ENCODE results near the gene REEP3.

- TF ChIP-seq, protein P1, sequence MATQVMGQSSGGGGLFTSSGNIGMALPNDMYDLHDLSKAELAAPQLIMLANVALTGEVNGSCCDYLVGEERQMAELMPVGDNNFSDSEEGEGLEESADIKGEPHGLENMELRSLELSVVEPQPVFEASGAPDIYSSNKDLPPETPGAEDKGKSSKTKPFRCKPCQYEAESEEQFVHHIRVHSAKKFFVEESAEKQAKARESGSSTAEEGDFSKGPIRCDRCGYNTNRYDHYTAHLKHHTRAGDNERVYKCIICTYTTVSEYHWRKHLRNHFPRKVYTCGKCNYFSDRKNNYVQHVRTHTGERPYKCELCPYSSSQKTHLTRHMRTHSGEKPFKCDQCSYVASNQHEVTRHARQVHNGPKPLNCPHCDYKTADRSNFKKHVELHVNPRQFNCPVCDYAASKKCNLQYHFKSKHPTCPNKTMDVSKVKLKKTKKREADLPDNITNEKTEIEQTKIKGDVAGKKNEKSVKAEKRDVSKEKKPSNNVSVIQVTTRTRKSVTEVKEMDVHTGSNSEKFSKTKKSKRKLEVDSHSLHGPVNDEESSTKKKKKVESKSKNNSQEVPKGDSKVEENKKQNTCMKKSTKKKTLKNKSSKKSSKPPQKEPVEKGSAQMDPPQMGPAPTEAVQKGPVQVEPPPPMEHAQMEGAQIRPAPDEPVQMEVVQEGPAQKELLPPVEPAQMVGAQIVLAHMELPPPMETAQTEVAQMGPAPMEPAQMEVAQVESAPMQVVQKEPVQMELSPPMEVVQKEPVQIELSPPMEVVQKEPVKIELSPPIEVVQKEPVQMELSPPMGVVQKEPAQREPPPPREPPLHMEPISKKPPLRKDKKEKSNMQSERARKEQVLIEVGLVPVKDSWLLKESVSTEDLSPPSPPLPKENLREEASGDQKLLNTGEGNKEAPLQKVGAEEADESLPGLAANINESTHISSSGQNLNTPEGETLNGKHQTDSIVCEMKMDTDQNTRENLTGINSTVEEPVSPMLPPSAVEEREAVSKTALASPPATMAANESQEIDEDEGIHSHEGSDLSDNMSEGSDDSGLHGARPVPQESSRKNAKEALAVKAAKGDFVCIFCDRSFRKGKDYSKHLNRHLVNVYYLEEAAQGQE (IDR thresholded peaks at IDR 0.05; ENCODE audit: insufficient read depth in 1 of 2, low read depth in 2 of 2, low read length in 2 of 2): no peak
- no peak for TF ChIP-seq SIN3A (IDR thresholded peaks at IDR 0.05; ENCODE audit: borderline replicate concordance, insufficient read depth, low read length)
- TF ChIP-seq POLR2AphosphoS5 (IDR thresholded peaks at IDR 0.05; ENCODE audit: low read depth, low read length): no peak
- no peak for TF ChIP-seq TAF1 (IDR thresholded peaks at IDR 0.05; ENCODE audit: borderline replicate concordance, insufficient read depth, low read length)
Observed at GRCh38 chr10:63542835-63543575, 21.8 kb downstream of the REEP3 start.
